Activated CD4-positive, CD25-positive, alpha-beta regulatory T cell treated with anti-CD3 and anti-CD28 coated beads, Interleukin-2, amount 50 U/mL, for 24 hours (primary cell): ENCODE results near the gene GRIK2.

ENCODE experiments used
- ATAC-seq, 2 donors: fragments of 150-1000 bp; cut with Tn5 transposase; one replicate each; pipeline ENCODE4 v1.10.0; 2021; ENCODE audit warnings: mild to moderate bottlenecking in 1 of 2, moderate library complexity in 1 of 2

Gene GRIK2

GRCh38 chr6:101458336-101458735 is 64.8 kb downstream of the GRIK2 start:
- no peak for ATAC-seq

- no peak for ATAC-seq
Observed at GRCh38 chr6:101458826-101459225, 65.3 kb downstream of the GRIK2 start.

GRCh38 chr6:101462576-101462975 is 69.1 kb downstream of the GRIK2 start:
- ATAC-seq: no peak

- no peak for ATAC-seq
Observed at GRCh38 chr6:101465863-101466262, 72.4 kb downstream of the GRIK2 start.

- no peak for ATAC-seq
Observed at GRCh38 chr6:101477436-101477835, 83.9 kb downstream of the GRIK2 start.

GRCh38 chr6:101478891-101479290 is 85.4 kb downstream of the GRIK2 start:
- no peak for ATAC-seq

GRCh38 chr6:101482606-101483005 is 89.1 kb downstream of the GRIK2 start:
- no peak for ATAC-seq

- no peak for ATAC-seq
Observed at GRCh38 chr6:101484781-101485180, 91.3 kb downstream of the GRIK2 start.

- no peak for ATAC-seq
Observed at GRCh38 chr6:101486124-101486523, 92.6 kb downstream of the GRIK2 start.

- no peak for ATAC-seq
Observed at GRCh38 chr6:101486726-101487125, 93.2 kb downstream of the GRIK2 start.

GRCh38 chr6:101489456-101489855 is 95.9 kb downstream of the GRIK2 start:
- ATAC-seq: no peak

- ATAC-seq: no peak
Observed at GRCh38 chr6:101490857-101491256, 97.3 kb downstream of the GRIK2 start.

- ATAC-seq: no peak
Observed at GRCh38 chr6:101502818-101503217, 109.3 kb downstream of the GRIK2 start.

- ATAC-seq: no peak
Observed at GRCh38 chr6:101509536-101509935, 116.0 kb downstream of the GRIK2 start.

GRCh38 chr6:101513181-101513580 is 119.7 kb downstream of the GRIK2 start:
- ATAC-seq: no peak

GRCh38 chr6:101516578-101516977 is 123.1 kb downstream of the GRIK2 start:
- ATAC-seq: no peak

- ATAC-seq: no peak
Observed at GRCh38 chr6:101517632-101518031, 124.1 kb downstream of the GRIK2 start.

GRCh38 chr6:101522254-101522653 is 128.7 kb downstream of the GRIK2 start:
- no peak for ATAC-seq

- ATAC-seq: no peak
Observed at GRCh38 chr6:101527467-101527866, 134.0 kb downstream of the GRIK2 start.

GRCh38 chr6:101528801-101529200 is 135.3 kb downstream of the GRIK2 start:
- ATAC-seq: no peak

GRCh38 chr6:101531538-101531937 is 138.0 kb downstream of the GRIK2 start:
- ATAC-seq: no peak

- no peak for ATAC-seq
Observed at GRCh38 chr6:101534386-101534785, 140.9 kb downstream of the GRIK2 start.

- ATAC-seq: no peak
Observed at GRCh38 chr6:101534821-101535220, 141.3 kb downstream of the GRIK2 start.

- ATAC-seq: no peak
Observed at GRCh38 chr6:101537753-101538316, 144.3 kb downstream of the GRIK2 start.

GRCh38 chr6:101539510-101540245 is 146.2 kb downstream of the GRIK2 start:
- ATAC-seq: no peak
